Panc1 (cell line): ENCODE measurements around the gene ADAMTS7. TPM values are rescaled to one million over a fixed set of nuclear protein-coding genes. Genes with fewer than 3 reads are reported as not detected.
"Not testable (repeated sequence)": the region's sequence is repeated elsewhere in the genome, so short reads cannot be mapped to it uniquely, and the experiment has no call there.

Source experiments
- ATAC-seq: fragments of 200-7000 bp; cut with Tn5 transposase; 2 replicates; pipeline ENCODE4 v1.9.1; 2020; ENCODE audit warnings: mild to moderate bottlenecking, moderate library complexity
- BruUV-seq: library from RNA; stranded (reverse); fragments of 400-500 nt; replicated peaks from 2 replicates; lab custom pipeline; 2021; lab: Mats Ljungman, UMichigan
- CTCF ChIA-PET: fragments of 300-600 bp; sonication (Branson Sonifier 250); formaldehyde crosslinking; loops from one replicate; lab custom pipeline; 2022; ENCODE audit warnings: antibody characterized with exemption; lab: Charles Lee
- POLR2A ChIA-PET: fragments of 300-600 bp; sonication (Branson Sonifier 250); formaldehyde crosslinking; loops from one replicate; lab custom pipeline; 2022; ENCODE audit warnings: antibody characterized with exemption; lab: Charles Lee
- DNase-seq: peaks from one replicate; pipeline ENCODE4 v3.0.0-alpha.2; 2010; ENCODE audit warnings: low read depth, low spot score
- H3K27ac ChIP-seq: 2 replicates; pipeline ENCODE4 v1.5.1; 2011; ENCODE audit warnings: mild to moderate bottlenecking, low read length, inconsistent platforms
- H3K27me3 ChIP-seq: fragments of 200-500 bp; sonication (Bioruptor generic); 2 replicates; pipeline ENCODE4 v1.6.0; 2014; ENCODE audit warnings: low read length, inconsistent platforms; ENCODE audit not compliant: control insufficient read depth, insufficient read depth
- H3K36me3 ChIP-seq: fragments of 200-500 bp; sonication (Bioruptor generic); 2 replicates; pipeline ENCODE4 v1.5.1; 2014; ENCODE audit warnings: inconsistent platforms, mild to moderate bottlenecking, low read length, moderate library complexity; ENCODE audit not compliant: control insufficient read depth, insufficient read depth
- H3K4me1 ChIP-seq: 2 replicates; pipeline ENCODE4 v1.5.1; 2011; ENCODE audit warnings: inconsistent platforms, mild to moderate bottlenecking, low read length, moderate library complexity; ENCODE audit not compliant: control insufficient read depth, insufficient read depth
- H3K4me3 ChIP-seq, 2 experiments: 2 replicates each; pipeline ENCODE4 v1.5.1; 2011 to 2012; ENCODE audit warnings: low read depth in 2 of 2, low read length in 2 of 2, mild to moderate bottlenecking in 2 of 2, inconsistent platforms in 1 of 2, moderate library complexity in 1 of 2
- H3K9me3 ChIP-seq: fragments of 200-500 bp; sonication (Bioruptor generic); 2 replicates; pipeline ENCODE4 v1.5.1; 2014; ENCODE audit warnings: low read depth, mild to moderate bottlenecking, inconsistent platforms, low read length, moderate library complexity; ENCODE audit not compliant: control insufficient read depth, insufficient read depth
- POLR2AphosphoS5 ChIP-seq: IDR thresholded peaks from 2 replicates; pipeline ENCODE4 v1.6.1; 2012; ENCODE audit warnings: mild to moderate bottlenecking, low read depth, low read length, moderate library complexity
- SIN3A ChIP-seq: IDR thresholded peaks from 2 replicates; pipeline ENCODE4 v1.6.1; 2012; ENCODE audit warnings: low read depth, mild to moderate bottlenecking, low read length, moderate library complexity, borderline replicate concordance; ENCODE audit not compliant: insufficient read depth
- TCF7L2 ChIP-seq: IDR thresholded peaks from 2 replicates; pipeline ENCODE4 v1.6.1; 2011; ENCODE audit warnings: mild to moderate bottlenecking, low read depth, low read length, inconsistent platforms
- in situ Hi-C: cut with HindIII; loops from 2 replicates; pipeline ENCODE4 v1.10.0; 2016; ENCODE audit warnings: low sequenced_read_pairs, low pct_unique_long_range_greater_than_20kb
- intact Hi-C: fragments of 100-400 bp; cut with micrococcal nuclease; formaldehyde crosslinking; loops from one replicate; pipeline ENCODE4 v1.10.0; 2022; ENCODE audit not compliant: unreplicated experiment
- total RNA-seq: library from RNA; stranded (reverse); gene quantifications from one replicate; pipeline ENCODE4 v1.2.1, GENCODE V29; 2021; ENCODE audit not compliant: unreplicated experiment
- TF ChIP-seq, protein P1 (sequence below): fragments of 450-650 bp; IDR thresholded peaks from 2 replicates; pipeline ENCODE4 v1.5.1; 2017; ENCODE audit warnings: mild to moderate bottlenecking
- TF ChIP-seq, protein P2 (sequence below), 2 experiments: IDR thresholded peaks; 2 replicates each; pipeline ENCODE4 v1.6.1; 2011 to 2012; ENCODE audit warnings: low read depth in 2 of 2, control low read depth in 1 of 2, low read length in 1 of 2, mild to moderate bottlenecking in 1 of 2, moderate library complexity in 1 of 2; ENCODE audit not compliant: insufficient read depth in 1 of 2

Gene ADAMTS7
- total RNA-seq, 1 experiment from 2014 or later, result 1.0 TPM

DNA sequence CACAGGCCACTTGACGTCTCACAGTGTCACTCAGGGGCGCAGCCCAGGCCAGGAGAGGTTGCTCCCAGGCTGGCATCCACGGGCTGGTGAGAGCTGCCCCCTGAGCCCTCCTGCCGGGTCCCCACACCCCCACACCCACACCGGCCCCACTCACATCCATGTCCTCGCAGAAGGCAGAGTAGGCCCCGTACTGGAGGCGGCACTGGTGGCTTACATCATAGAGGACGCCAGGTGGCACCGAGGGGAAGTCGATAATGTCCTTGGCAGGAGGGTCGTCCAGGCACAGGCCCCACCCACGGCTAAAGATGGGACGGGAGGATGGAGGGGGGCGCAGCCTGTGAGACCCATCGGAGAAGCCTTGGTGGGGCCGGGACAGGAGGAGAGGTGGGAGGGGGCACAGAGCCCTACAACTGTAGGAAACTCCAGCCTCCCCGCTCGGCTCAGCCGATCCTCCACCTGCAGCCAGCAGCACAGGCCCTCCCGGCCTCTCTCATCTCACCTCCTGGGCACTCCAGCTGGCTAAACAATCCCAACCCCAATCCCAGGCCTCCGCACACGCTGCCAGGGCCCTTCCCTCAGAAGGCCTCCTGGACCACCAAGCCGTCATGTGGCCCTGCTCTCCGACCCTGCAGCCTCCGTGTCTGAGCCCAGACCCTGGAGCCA lies 33.8 kb downstream of the ADAMTS7 start:
- H3K4me3 ChIP-seq, H3K9me3 ChIP-seq, BruUV-seq, H3K27ac ChIP-seq, DNase-seq, intact Hi-C loops, H3K27me3 ChIP-seq, CTCF ChIA-PET, ATAC-seq, H3K36me3 ChIP-seq, POLR2A ChIA-PET, H3K4me1 ChIP-seq, in situ Hi-C loops: not testable (repeated sequence)

DNA sequence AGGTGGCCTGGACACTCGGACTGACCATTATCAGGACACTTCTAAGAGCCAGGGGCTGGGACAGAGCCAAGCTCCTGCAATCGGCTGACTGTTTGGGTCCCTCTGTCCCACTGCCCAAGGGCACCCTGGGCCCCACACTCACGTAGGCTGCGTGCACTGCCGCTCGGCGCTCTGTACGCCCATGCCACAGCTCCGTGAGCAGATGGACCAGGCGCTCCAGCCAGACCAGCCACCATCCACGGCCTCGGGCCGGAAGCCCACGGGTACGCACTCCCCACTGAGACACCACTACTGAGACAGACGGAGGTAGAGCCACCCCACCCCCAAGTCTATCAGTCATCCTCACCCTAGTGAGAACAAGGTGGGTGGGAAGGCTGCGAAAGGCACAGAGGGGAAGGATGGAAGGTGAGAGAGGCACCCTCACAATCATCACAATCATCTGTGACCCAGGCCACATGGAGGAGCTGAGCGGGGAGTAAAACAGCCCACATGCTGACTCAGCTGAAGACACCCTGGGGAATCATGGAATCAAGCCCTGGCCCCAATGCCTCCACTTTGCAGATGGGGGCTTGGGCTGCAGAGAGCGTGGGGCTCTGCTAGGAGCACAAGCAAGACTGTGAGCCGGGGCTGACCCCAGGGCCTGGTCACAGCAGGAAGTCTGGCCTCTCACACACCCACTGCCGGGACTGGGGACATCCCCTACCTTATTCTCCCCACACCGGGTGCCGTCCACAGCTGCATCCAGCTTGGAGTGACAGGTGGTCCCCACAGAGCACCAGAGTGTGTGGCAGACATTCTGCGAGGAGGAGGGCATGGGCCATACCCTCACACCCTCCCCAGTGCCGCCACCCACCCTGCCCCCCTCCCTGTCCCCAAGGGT lies 35.0 kb downstream of the ADAMTS7 start:
- DNase-seq, in situ Hi-C loops, POLR2A ChIA-PET: not testable (repeated sequence)

DNA sequence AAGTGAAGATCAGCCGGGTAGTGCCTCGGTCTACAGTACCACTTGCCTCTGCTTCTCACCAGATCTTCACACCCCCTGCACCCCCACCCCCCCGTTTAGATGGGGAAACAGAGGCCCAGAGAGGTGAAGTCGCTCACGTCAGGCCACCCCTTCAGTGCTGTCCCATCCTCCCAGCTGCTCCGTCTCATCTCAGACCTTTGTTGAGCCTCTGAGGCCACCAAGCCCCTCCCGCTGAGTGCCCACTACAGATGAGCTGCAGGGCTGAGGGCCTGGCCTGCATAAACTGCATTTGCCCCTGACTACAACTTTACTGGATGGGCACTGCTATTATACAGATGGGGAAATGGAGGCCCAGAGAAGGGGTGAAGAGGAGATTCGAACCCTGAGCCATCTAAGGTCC lies 35.8 kb downstream of the ADAMTS7 start:
- no peak for TF ChIP-seq POLR2AphosphoS5
- TF ChIP-seq SIN3A, result no peak
- no peak for TF ChIP-seq TCF7L2
- TF ChIP-seq, protein P1, sequence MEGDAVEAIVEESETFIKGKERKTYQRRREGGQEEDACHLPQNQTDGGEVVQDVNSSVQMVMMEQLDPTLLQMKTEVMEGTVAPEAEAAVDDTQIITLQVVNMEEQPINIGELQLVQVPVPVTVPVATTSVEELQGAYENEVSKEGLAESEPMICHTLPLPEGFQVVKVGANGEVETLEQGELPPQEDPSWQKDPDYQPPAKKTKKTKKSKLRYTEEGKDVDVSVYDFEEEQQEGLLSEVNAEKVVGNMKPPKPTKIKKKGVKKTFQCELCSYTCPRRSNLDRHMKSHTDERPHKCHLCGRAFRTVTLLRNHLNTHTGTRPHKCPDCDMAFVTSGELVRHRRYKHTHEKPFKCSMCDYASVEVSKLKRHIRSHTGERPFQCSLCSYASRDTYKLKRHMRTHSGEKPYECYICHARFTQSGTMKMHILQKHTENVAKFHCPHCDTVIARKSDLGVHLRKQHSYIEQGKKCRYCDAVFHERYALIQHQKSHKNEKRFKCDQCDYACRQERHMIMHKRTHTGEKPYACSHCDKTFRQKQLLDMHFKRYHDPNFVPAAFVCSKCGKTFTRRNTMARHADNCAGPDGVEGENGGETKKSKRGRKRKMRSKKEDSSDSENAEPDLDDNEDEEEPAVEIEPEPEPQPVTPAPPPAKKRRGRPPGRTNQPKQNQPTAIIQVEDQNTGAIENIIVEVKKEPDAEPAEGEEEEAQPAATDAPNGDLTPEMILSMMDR, result no peak
- TF ChIP-seq, protein P2, sequence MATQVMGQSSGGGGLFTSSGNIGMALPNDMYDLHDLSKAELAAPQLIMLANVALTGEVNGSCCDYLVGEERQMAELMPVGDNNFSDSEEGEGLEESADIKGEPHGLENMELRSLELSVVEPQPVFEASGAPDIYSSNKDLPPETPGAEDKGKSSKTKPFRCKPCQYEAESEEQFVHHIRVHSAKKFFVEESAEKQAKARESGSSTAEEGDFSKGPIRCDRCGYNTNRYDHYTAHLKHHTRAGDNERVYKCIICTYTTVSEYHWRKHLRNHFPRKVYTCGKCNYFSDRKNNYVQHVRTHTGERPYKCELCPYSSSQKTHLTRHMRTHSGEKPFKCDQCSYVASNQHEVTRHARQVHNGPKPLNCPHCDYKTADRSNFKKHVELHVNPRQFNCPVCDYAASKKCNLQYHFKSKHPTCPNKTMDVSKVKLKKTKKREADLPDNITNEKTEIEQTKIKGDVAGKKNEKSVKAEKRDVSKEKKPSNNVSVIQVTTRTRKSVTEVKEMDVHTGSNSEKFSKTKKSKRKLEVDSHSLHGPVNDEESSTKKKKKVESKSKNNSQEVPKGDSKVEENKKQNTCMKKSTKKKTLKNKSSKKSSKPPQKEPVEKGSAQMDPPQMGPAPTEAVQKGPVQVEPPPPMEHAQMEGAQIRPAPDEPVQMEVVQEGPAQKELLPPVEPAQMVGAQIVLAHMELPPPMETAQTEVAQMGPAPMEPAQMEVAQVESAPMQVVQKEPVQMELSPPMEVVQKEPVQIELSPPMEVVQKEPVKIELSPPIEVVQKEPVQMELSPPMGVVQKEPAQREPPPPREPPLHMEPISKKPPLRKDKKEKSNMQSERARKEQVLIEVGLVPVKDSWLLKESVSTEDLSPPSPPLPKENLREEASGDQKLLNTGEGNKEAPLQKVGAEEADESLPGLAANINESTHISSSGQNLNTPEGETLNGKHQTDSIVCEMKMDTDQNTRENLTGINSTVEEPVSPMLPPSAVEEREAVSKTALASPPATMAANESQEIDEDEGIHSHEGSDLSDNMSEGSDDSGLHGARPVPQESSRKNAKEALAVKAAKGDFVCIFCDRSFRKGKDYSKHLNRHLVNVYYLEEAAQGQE (IDR thresholded peaks at IDR 0.05; ENCODE audit: insufficient read depth in 1 of 2, low read depth in 2 of 2, low read length in 1 of 2), result no peak
- Histone ChIP-seq H3K36me3 (no peaks in the 10 kb centered on the region), H3K4me1 (no peaks in the 10 kb centered on the region), H3K9me3 (no peaks in the 10 kb centered on the region), H3K4me3 (no peak overlapping the region), H3K27me3 (no peaks in the 10 kb centered on the region), H3K27ac (no peak overlapping the region)
- BruUV-seq, result no TSS peak
- in situ Hi-C loops, result no loop called here
- DNase-seq (no peak), ATAC-seq (no peak)
- intact Hi-C loops, result no loop called here
- ChIA-PET CTCF (no interaction called here), POLR2A (no interaction called here)

More for the DNA sequence above, 35.0 kb downstream of the ADAMTS7 start:
- H3K4me3 ChIP-seq, H3K27ac ChIP-seq, BruUV-seq, H3K27me3 ChIP-seq, CTCF ChIA-PET, H3K36me3 ChIP-seq, H3K9me3 ChIP-seq, ATAC-seq, intact Hi-C loops, H3K4me1 ChIP-seq: not testable (repeated sequence)

DNA sequence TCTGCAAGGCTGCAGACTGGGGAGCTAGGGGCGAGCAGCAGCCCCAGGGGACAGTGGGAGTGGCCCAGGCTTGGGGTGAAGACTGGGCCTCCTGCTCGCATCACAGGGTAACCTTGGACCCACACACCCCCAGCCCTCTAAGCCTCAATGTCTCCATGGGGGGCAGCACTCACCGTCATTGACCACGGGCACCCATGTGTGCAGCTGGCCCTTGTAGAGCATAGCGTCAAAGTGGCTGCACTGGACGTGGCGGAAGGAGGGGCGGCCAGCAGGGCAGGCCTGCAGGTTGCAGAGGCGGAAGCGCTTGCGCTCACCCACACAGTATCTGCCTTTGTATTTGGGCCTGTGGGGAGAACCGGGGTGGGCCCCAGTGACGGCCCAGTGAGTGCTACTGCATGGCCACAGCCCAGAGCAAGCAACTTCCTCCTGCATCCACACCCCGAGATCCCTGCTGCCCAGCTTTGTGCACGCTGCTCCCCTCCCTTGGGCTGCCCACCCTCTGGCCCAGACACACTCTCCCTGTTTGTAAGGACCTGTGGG lies 36.7 kb downstream of the ADAMTS7 start:
- ATAC-seq, result 0 out of 2 replicates have a peak, but pooled peaks have one; percentile 26
- H3K36me3 ChIP-seq, BruUV-seq, H3K27me3 ChIP-seq, DNase-seq, H3K4me1 ChIP-seq, intact Hi-C loops, H3K27ac ChIP-seq, H3K4me3 ChIP-seq, in situ Hi-C loops, H3K9me3 ChIP-seq, POLR2A ChIA-PET: not testable (repeated sequence)
- CTCF ChIA-PET, result interaction anchor here (0.6 kb wide), 1 partner anchor 797 kb away, joined by 3 read pairs; no protein-coding TSS in a partner anchor
